Heart left ventricle (tissue), 16 donors: ENCODE data around the gene CCNJL. TPM values are rescaled to one million over a fixed set of nuclear protein-coding genes. Genes with fewer than 3 reads are reported as not detected.

ENCODE experiments used
- ATAC-seq, 4 donors: fragments of 200-7000 bp; cut with Tn5 transposase; one replicate each; pipeline ENCODE4 v1.9.1; 2020 to 2022; ENCODE audit warnings: moderate library complexity in 4 of 4, mild to moderate bottlenecking in 3 of 4, moderate number of reproducible peaks in 1 of 4
- DNase-seq, 5 donors: peaks; one replicate each; pipeline ENCODE4 v3.0.0-alpha.2; 2020
- H3K27ac ChIP-seq, 12 donors: fragments of 200-600 bp; sonication (generic) in 4 of 12; one replicate each; pipeline versions ENCODE4 v1.5.0 to v1.8.0; 2016 to 2022; ENCODE audit warnings: mild to moderate bottlenecking in 2 of 12
- H3K27me3 ChIP-seq, 9 donors: fragments of 200-600 bp; sonication (generic) in 2 of 9; one replicate each; pipeline versions ENCODE4 v1.5.1 to v1.8.0; 2016 to 2022; ENCODE audit warnings: mild to moderate bottlenecking in 3 of 9
- H3K36me3 ChIP-seq, 9 donors: fragments of 200-600 bp; sonication (generic) in 2 of 9; one replicate each; pipeline versions ENCODE4 v1.5.0 to v1.8.0; 2018 to 2022; ENCODE audit warnings: mild to moderate bottlenecking in 2 of 9
- H3K4me1 ChIP-seq, 12 donors: fragments of 200-600 bp; sonication (generic) in 4 of 12; one replicate each; pipeline versions ENCODE4 v1.5.0 to v1.8.0; 2016 to 2022; ENCODE audit warnings: mild to moderate bottlenecking in 3 of 12
- H3K4me3 ChIP-seq, 12 donors: fragments of 200-600 bp; sonication (generic) in 4 of 12; one replicate each; pipeline versions ENCODE4 v1.5.0 to v1.8.0; 2017 to 2022; ENCODE audit warnings: mild to moderate bottlenecking in 9 of 12, moderate library complexity in 4 of 12
- H3K9me3 ChIP-seq, 12 donors: fragments of 200-600 bp; sonication (generic) in 4 of 12; one replicate each; pipeline versions ENCODE4 v1.5.0 to v1.8.0; 2016 to 2022; ENCODE audit warnings: mild to moderate bottlenecking in 1 of 12
- POLR2A ChIP-seq, 2 donors: fragments of 450-650 bp; IDR thresholded peaks; one replicate each; pipeline ENCODE4 v1.6.1; 2017; ENCODE audit warnings: antibody characterized with exemption in 2 of 2, mild to moderate bottlenecking in 2 of 2, moderate library complexity in 2 of 2
- WGBS, 4 donors: extraction: QIAGEN DNeasy Blood & Tissue Kit in 2 of 4; methylation state at CpG; one replicate each; pipeline versions ENCODE4 v1.1.5 to v1.1.7; 2013 to 2018; 5-methylcytosine and 5-hydroxymethylcytosine counted together
- intact Hi-C, 10 donors: fragments of 100-400 bp; cut with DNase I; formaldehyde crosslinking; loops; one replicate each; pipeline versions ENCODE4 v1.11.1 to v1.14.2; 2022
- polyA plus RNA-seq, 2 donors: library from polyadenylated mRNA; stranded (reverse); fragments of 200-250 nt; gene quantifications; one replicate each; pipeline ENCODE4 v1.2.3, GENCODE V29; 2013
- total RNA-seq, 9 donors: library from RNA; depleted of rRNA in 2 of 9; stranded (reverse); fragments of >200 nt in 2 of 9; fragmentation: NEBNext Ultra II Directional in 3 of 9; extraction: Animal tissue kit (Norgen Biotek cat#: 25700) in 3 of 9; gene quantifications; one replicate each; pipeline versions ENCODE4 v1.1.0 to v1.2.4, GENCODE V29; 2016 to 2023
- TF ChIP-seq, protein P1 (sequence below), 12 donors: fragments of 200-600 bp; sonication (generic) in 4 of 12; IDR thresholded peaks; one replicate each; pipeline versions ENCODE4 v1.5.0 to v1.8.0; 2018 to 2022; ENCODE audit warnings: antibody characterized with exemption in 12 of 12, mild to moderate bottlenecking in 5 of 12
- donor health status: ischemic (EF 13 %, LVEDD 7.1; RV severe dilation, severe dysfunction).
- donor health status: healthy with polysubstance abuse.
- donor health status: DM: no; HTN: yes; CAD: no.
- donor health status: DM: no; HTN: no; CAD: no.
- donor health status: ischemic (EF 25% LVEDD 6.9; RV normal size, moderate dysfunction).
- donor health status: ischemic (EF 25% LVEDD 5.7; RV mildly dilated, moderate dysfunction).
- donor health status: healthy.
- donor health status: DM: yes; HTN: yes; CAD: no.
- donor health status: ischemic (EF 35%, LVEDD 5.7; RV mildly dilated, moderate dysfunction).
- donor health status: nonischemic (EF 11% LVEDD 7.7; RV severe dilation, severe dysfunction).
- donor health status: DM: yes; HTN: yes; CAD: no.
- donor health status: PGD.
- donor health status: ischemic (EF 29% LVEDD 5.4; RV normal size, mild dysfunction).
- donor health status: nonischemic (EF 23%, LVEDD 6.1; RV moderate dilation, normal function).

Gene CCNJL
- total and polyA plus RNA-seq, 11 donors, result 3.5 to 12.4 (median 7.2) TPM

GRCh38 chr5:160289356-160289651 lies 23.1 kb downstream of the CCNJL start:
- WGBS, 4 donors, result 14 to 26% (median 22%) methylated on average over 2 of the region's 2 CpGs
- peaks cover 3 to 51% (median 27%) of the 10 kb centered on the region in 12 donors for H3K4me1 ChIP-seq
- peak overlapping the region in 10 of 12 donors; percentile 24 to 88 (median 63) for H3K27ac ChIP-seq
- H3K27me3 ChIP-seq, result no peaks in the 10 kb centered on the region
- ATAC-seq (no peak), DNase-seq (no peak)
- no peak for TF ChIP-seq POLR2A (IDR thresholded peaks at IDR 0.05)
- TF ChIP-seq, protein P1, sequence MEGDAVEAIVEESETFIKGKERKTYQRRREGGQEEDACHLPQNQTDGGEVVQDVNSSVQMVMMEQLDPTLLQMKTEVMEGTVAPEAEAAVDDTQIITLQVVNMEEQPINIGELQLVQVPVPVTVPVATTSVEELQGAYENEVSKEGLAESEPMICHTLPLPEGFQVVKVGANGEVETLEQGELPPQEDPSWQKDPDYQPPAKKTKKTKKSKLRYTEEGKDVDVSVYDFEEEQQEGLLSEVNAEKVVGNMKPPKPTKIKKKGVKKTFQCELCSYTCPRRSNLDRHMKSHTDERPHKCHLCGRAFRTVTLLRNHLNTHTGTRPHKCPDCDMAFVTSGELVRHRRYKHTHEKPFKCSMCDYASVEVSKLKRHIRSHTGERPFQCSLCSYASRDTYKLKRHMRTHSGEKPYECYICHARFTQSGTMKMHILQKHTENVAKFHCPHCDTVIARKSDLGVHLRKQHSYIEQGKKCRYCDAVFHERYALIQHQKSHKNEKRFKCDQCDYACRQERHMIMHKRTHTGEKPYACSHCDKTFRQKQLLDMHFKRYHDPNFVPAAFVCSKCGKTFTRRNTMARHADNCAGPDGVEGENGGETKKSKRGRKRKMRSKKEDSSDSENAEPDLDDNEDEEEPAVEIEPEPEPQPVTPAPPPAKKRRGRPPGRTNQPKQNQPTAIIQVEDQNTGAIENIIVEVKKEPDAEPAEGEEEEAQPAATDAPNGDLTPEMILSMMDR (IDR thresholded peaks at IDR 0.05), result no peak
- no peaks in the 10 kb centered on the region for H3K36me3 ChIP-seq
- H3K4me3 ChIP-seq, result no peak overlapping the region
- no peaks in the 10 kb centered on the region for H3K9me3 ChIP-seq
- intact Hi-C loops, result no loop called here

- H3K4me1 ChIP-seq, result peaks cover 3 to 43% (median 26%) of the 10 kb centered on the region in 12 donors
- no peaks in the 10 kb centered on the region for H3K9me3 ChIP-seq
- H3K27ac ChIP-seq, result peak overlapping the region; percentile 53 to 90 (median 74)
- 12 to 22% (median 19%) methylated on average over 7 to 8 of the region's 8 CpGs for WGBS, 4 donors
- no peaks in the 10 kb centered on the region for H3K36me3 ChIP-seq
- DNase-seq (peak; percentile 85 to 93 (median 86)), ATAC-seq (peak; percentile 93 to 97 (median 96))
- no peak overlapping the region for H3K4me3 ChIP-seq
- intact Hi-C loops, result loop anchor here in 1 of 10 donors (1.0 kb wide), 1 partner anchor 18 kb away; no protein-coding TSS in a partner anchor
- no peaks in the 10 kb centered on the region for H3K27me3 ChIP-seq
- no peak for TF ChIP-seq POLR2A (IDR thresholded peaks at IDR 0.05)
- TF ChIP-seq, protein P1 (IDR thresholded peaks at IDR 0.05), result no peak
These were observed 24.8 kb downstream of the CCNJL start for GRCh38 chr5:160287378-160288051.

DNA sequence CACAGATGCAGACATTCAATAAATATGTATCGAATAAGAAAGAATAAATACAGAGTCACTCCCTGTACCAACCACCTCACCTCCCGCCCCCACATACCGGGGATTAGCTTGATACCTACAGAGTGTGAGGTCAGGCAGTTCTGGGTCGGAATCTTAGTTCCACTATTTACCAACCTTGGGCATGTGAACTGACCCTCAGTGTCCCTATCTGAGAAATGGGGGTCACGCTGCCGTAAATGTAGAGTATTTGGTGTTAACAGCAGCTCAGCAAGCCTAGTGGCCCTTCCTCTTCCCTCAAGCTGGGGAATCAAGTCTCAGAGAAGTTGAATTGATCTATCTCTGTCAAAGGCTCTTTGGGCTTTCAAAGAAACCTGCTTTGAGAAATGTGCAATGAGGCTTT lies 25.4 kb downstream of the CCNJL start:
- no peaks in the 10 kb centered on the region for H3K27me3 ChIP-seq
- H3K27ac ChIP-seq, result peak overlapping the region; percentile 53 to 90 (median 74)
- no peaks in the 10 kb centered on the region for H3K9me3 ChIP-seq
- DNase-seq, result no peak
- TF ChIP-seq POLR2A (IDR thresholded peaks at IDR 0.05), result no peak
- TF ChIP-seq, protein P1 (IDR thresholded peaks at IDR 0.05), result no peak
- H3K4me3 ChIP-seq, result no peak overlapping the region
- 82 to 86% (median 84%) methylated on average over 6 of the region's 6 CpGs for WGBS, 4 donors
- peaks cover 3 to 43% (median 26%) of the 10 kb centered on the region in 12 donors for H3K4me1 ChIP-seq
- intact Hi-C loops, result loop anchor here in 1 of 10 donors (1.0 kb wide), 1 partner anchor 18 kb away; no protein-coding TSS in a partner anchor
- H3K36me3 ChIP-seq, result no peaks in the 10 kb centered on the region
- ATAC-seq, result no peak

DNA sequence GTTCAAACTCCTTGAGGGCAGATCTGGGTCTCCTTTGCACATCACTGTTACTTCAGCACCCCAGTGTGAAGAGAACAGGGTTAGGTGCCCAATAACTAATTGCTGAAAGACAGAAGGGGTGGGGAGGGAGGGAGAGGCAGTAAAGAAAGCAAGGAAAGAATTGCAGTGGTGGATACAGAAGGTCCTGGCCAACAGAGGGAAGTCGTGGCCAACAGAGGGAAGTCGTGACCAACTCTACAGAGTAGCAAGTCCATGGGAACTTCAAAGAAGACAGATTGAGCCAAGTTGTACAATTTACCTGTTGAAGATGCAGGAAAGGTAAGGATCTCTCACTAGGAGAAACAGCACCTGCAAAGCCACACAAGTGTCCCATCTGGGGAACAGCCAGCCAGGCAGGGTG lies 27.0 kb downstream of the CCNJL start:
- Histone ChIP-seq H3K4me3 (no peak overlapping the region), H3K9me3 (no peaks in the 10 kb centered on the region), H3K27ac (peak overlapping the region in 2 of 12 donors; percentile 73 to 86), H3K27me3 (no peaks in the 10 kb centered on the region), H3K4me1 (peaks cover 3 to 43% (median 26%) of the 10 kb centered on the region in 12 donors), H3K36me3 (peaks cover 0 to 2% (median 0%) of the 10 kb centered on the region in 9 donors)
- intact Hi-C loops, result no loop called here
- TF ChIP-seq, protein P1 (IDR thresholded peaks at IDR 0.05), result no peak
- no peak for TF ChIP-seq POLR2A (IDR thresholded peaks at IDR 0.05)
- 68 to 83% (median 75%) methylated on average over 2 of the region's 2 CpGs for WGBS, 4 donors
- ATAC-seq (no peak), DNase-seq (no peak)
